H1 (cell line): ENCODE measurements around the gene GMPR. TPM values are rescaled to one million over a fixed set of nuclear protein-coding genes. Genes with fewer than 3 reads are reported as not detected.

Source experiments
- CTCF ChIA-PET: fragments of 300-600 bp; sonication (Branson Sonifier 250); formaldehyde crosslinking; loops from one replicate; lab custom pipeline; 2021; ENCODE audit not compliant: partially characterized antibody; lab: Charles Lee
- POLR2A ChIA-PET: fragments of 300-600 bp; sonication (Branson Sonifier 250); formaldehyde crosslinking; loops from one replicate; lab custom pipeline; 2021; ENCODE audit warnings: inconsistent platforms; ENCODE audit not compliant: partially characterized antibody; lab: Charles Lee
- DNase-seq, 2 experiments: peaks; one replicate each; pipeline versions ENCODE4 v3.0.0 to v3.0.0-alpha.2; 2010 to 2022; ENCODE audit warnings: low spot score in 2 of 2, low read depth in 1 of 2, mixed read lengths in 1 of 2
- FAIRE-seq: peaks from 2 replicates; lab custom pipeline; 2011; peaks lifted over from hg19 to GRCh38; lab: Jason Lieb, UNC
- H2AFZ ChIP-seq: 2 replicates; pipeline ENCODE4 v1.8.1; 2012; ENCODE audit warnings: low read length, inconsistent platforms
- H2AK5ac ChIP-seq: 2 replicates; pipeline ENCODE4 v1.6.1; 2013; ENCODE audit warnings: low read depth, low read length
- H2BK120ac ChIP-seq: replicated peaks from 2 replicates; pipeline ENCODE3; 2013; ENCODE audit warnings: low read depth, low read length, inconsistent platforms
- H2BK12ac ChIP-seq: 2 replicates; pipeline ENCODE4 v1.6.1; 2013; ENCODE audit warnings: low read depth, low read length
- H2BK15ac ChIP-seq: 2 replicates; pipeline ENCODE4 v1.6.1; 2013; ENCODE audit warnings: low read length
- H2BK20ac ChIP-seq: 2 replicates; pipeline ENCODE4 v1.6.1; 2013; ENCODE audit warnings: low read length
- H2BK5ac ChIP-seq: 2 replicates; pipeline ENCODE4 v1.6.1; 2013; ENCODE audit warnings: low read depth, low read length
- H3K14ac ChIP-seq: 2 replicates; pipeline ENCODE4 v1.6.1; 2013; ENCODE audit warnings: inconsistent platforms; ENCODE audit not compliant: insufficient read length
- H3K18ac ChIP-seq: 2 replicates; pipeline ENCODE4 v1.6.1; 2013; ENCODE audit warnings: low read length; ENCODE audit errors: extremely low read depth
- H3K23ac ChIP-seq: 2 replicates; pipeline ENCODE4 v1.6.1; 2013; ENCODE audit warnings: inconsistent platforms; ENCODE audit not compliant: insufficient read length
- H3K23me2 ChIP-seq: 2 replicates; pipeline ENCODE4 v1.6.1; 2013; ENCODE audit warnings: low read depth, low read length
- H3K27ac ChIP-seq: 2 replicates; pipeline ENCODE4 v1.6.1; 2011; ENCODE audit warnings: low read depth, low read length, inconsistent platforms
- H3K27me3 ChIP-seq, 4 experiments: replicated peaks in 1 of 4; 1 replicate in 1 of 4; 2 replicates in 3 of 4; pipeline versions ENCODE4 v1.6.1 to v1.8.1; 2011 to 2013; ENCODE audit warnings: low read length in 3 of 4, mild to moderate bottlenecking in 3 of 4, inconsistent platforms in 2 of 4, mixed read lengths in 2 of 4, moderate library complexity in 1 of 4; ENCODE audit not compliant: control insufficient read depth in 3 of 4, insufficient read depth in 3 of 4; ENCODE audit errors: extremely low read depth in 1 of 4
- H3K36me3 ChIP-seq, 4 experiments: 2 replicates each; pipeline versions ENCODE4 v1.6.1 to v1.8.1; 2011 to 2013; ENCODE audit warnings: mild to moderate bottlenecking in 4 of 4, low read length in 3 of 4, moderate library complexity in 2 of 4, control low read depth in 1 of 4, inconsistent platforms in 1 of 4; ENCODE audit not compliant: insufficient read depth in 4 of 4, control insufficient read depth in 2 of 4
- H3K4ac ChIP-seq: replicated peaks from 2 replicates; pipeline ENCODE3; 2013; ENCODE audit warnings: low read length, low read depth, mixed read lengths, inconsistent platforms; ENCODE audit not compliant: insufficient read length
- H3K4me1 ChIP-seq, 4 experiments: replicated peaks in 1 of 4; 1 replicate in 1 of 4; 2 replicates in 3 of 4; pipeline versions ENCODE4 v1.6.1 to v1.8.1; 2011 to 2013; ENCODE audit warnings: low read length in 3 of 4, inconsistent platforms in 2 of 4, mixed read lengths in 1 of 4; ENCODE audit not compliant: insufficient read depth in 4 of 4, control insufficient read depth in 3 of 4
- H3K4me2 ChIP-seq, 2 experiments: 2 replicates each; pipeline versions ENCODE4 v1.6.1 to v1.8.1; 2011 to 2013; ENCODE audit warnings: low read depth in 2 of 2, low read length in 2 of 2, control low read depth in 1 of 2, inconsistent platforms in 1 of 2, mild to moderate bottlenecking in 1 of 2; ENCODE audit not compliant: insufficient read depth in 1 of 2
- H3K4me3 ChIP-seq, 4 experiments: fragments of 200-600, 300-600 bp in 1 of 4; sonication (generic), shearing (Covaris generic), sonication (Bioruptor Twin) in 1 of 4; 2 replicates each; pipeline versions ENCODE4 v1.5.1 to v1.8.1; 2011 to 2016; ENCODE audit warnings: low read length in 4 of 4, low read depth in 3 of 4, control low read depth in 2 of 4, inconsistent platforms in 2 of 4, mild to moderate bottlenecking in 2 of 4, mixed read lengths in 1 of 4, moderate library complexity in 1 of 4; ENCODE audit not compliant: insufficient read depth in 2 of 4; ENCODE audit errors: extremely low read depth in 1 of 4
- H3K56ac ChIP-seq: replicated peaks from 2 replicates; pipeline ENCODE3; 2013; ENCODE audit warnings: low read depth, mild to moderate bottlenecking, mixed read lengths, low read length, inconsistent platforms; ENCODE audit not compliant: insufficient read length
- H3K79me1 ChIP-seq: 2 replicates; pipeline ENCODE4 v1.6.1; 2013; ENCODE audit warnings: low read depth, low read length, control low read depth
- H3K79me2 ChIP-seq, 2 experiments: 2 replicates each; pipeline versions ENCODE4 v1.6.1 to v1.8.1; 2012 to 2013; ENCODE audit warnings: low read length in 2 of 2, mild to moderate bottlenecking in 2 of 2, inconsistent platforms in 1 of 2; ENCODE audit not compliant: insufficient read depth in 2 of 2, control insufficient read depth in 1 of 2
- H3K9ac ChIP-seq, 4 experiments: replicated peaks in 1 of 4; 1 replicate in 1 of 4; 2 replicates in 3 of 4; pipeline versions ENCODE4 v1.6.1 to v1.8.1; 2011 to 2013; ENCODE audit warnings: low read depth in 3 of 4, low read length in 3 of 4, control low read depth in 2 of 4, mild to moderate bottlenecking in 2 of 4, moderate library complexity in 2 of 4, inconsistent platforms in 1 of 4; ENCODE audit errors: extremely low read depth in 1 of 4
- H3K9me3 ChIP-seq, 2 experiments: 2 replicates each; pipeline versions ENCODE4 v1.6.1 to v1.8.1; 2012 to 2013; ENCODE audit warnings: mild to moderate bottlenecking in 2 of 2, moderate library complexity in 2 of 2, control low read depth in 1 of 2, inconsistent platforms in 1 of 2, low read depth in 1 of 2, low read length in 1 of 2, mixed read lengths in 1 of 2; ENCODE audit not compliant: insufficient read depth in 2 of 2
- H4K20me1 ChIP-seq, 2 experiments: replicated peaks in 1 of 2; 2 replicates each; pipeline versions ENCODE3 to v1.8.1; 2011 to 2013; ENCODE audit warnings: inconsistent platforms in 2 of 2, low read length in 2 of 2, mild to moderate bottlenecking in 1 of 2; ENCODE audit not compliant: insufficient read depth in 2 of 2, control insufficient read depth in 1 of 2
- H4K5ac ChIP-seq: 2 replicates; pipeline ENCODE4 v1.6.1; 2013; ENCODE audit warnings: low read length, low read depth, mixed read lengths, inconsistent platforms; ENCODE audit not compliant: insufficient read length
- H4K8ac ChIP-seq: 2 replicates; pipeline ENCODE4 v1.8.0; 2013; ENCODE audit warnings: mild to moderate bottlenecking, moderate library complexity, low read length, inconsistent platforms; ENCODE audit not compliant: insufficient read depth; ENCODE audit errors: extremely low read depth
- H4K91ac ChIP-seq: replicated peaks from 2 replicates; pipeline ENCODE3; 2013; ENCODE audit warnings: low read length, mixed read lengths, inconsistent platforms; ENCODE audit not compliant: insufficient read length
- ATF3 ChIP-seq: IDR thresholded peaks from 2 replicates; pipeline ENCODE4 v1.6.1; 2011; ENCODE audit warnings: low read depth, mild to moderate bottlenecking, low read length; ENCODE audit not compliant: insufficient read depth
- CBX5 ChIP-seq: fragments of 300-800, 300-1000 bp; sonication (generic); IDR thresholded peaks from 2 replicates; pipeline ENCODE4 v1.7.1; 2016; ENCODE audit warnings: antibody characterized with exemption, low read length, low read depth
- CHD2 ChIP-seq: IDR thresholded peaks from 2 replicates; pipeline ENCODE4 v1.6.1; 2012; ENCODE audit warnings: low read length, improper control_type of control experiment
- CTCF ChIP-seq, 3 experiments: IDR thresholded peaks; 1 replicate in 2 of 3; 2 replicates in 1 of 3; pipeline versions ENCODE4 v1.5.1 to v1.6.1; 2011; ENCODE audit warnings: low read length in 3 of 3, mild to moderate bottlenecking in 3 of 3, inconsistent platforms in 2 of 3, low read depth in 1 of 3, moderate library complexity in 1 of 3; ENCODE audit not compliant: insufficient read depth in 1 of 3; ENCODE audit errors: control extremely low read depth in 1 of 3
- HDAC2 ChIP-seq, 2 experiments: fragments of 300-600 bp in 1 of 2; sonication (generic) in 1 of 2; IDR thresholded peaks; 2 replicates each; pipeline ENCODE4 v1.6.1; 2011 to 2012; ENCODE audit warnings: low read depth in 2 of 2, low read length in 2 of 2, mild to moderate bottlenecking in 2 of 2, moderate library complexity in 2 of 2, borderline replicate concordance in 1 of 2, inconsistent platforms in 1 of 2
- HDAC6 ChIP-seq: IDR thresholded peaks from one replicate; pipeline ENCODE4 v1.7.1; 2012; ENCODE audit warnings: low read depth, mild to moderate bottlenecking, inconsistent platforms, low read length, moderate library complexity
- JUN ChIP-seq: IDR thresholded peaks from 2 replicates; pipeline ENCODE4 v1.6.1; 2011; ENCODE audit warnings: low read depth, mild to moderate bottlenecking, improper control_type of control experiment, low read length
- NRF1 ChIP-seq: IDR thresholded peaks from 2 replicates; pipeline ENCODE4 v1.6.1; 2011; ENCODE audit warnings: mild to moderate bottlenecking, low read depth, low read length, improper control_type of control experiment
- RBBP5 ChIP-seq: IDR thresholded peaks from 2 replicates; pipeline ENCODE4 v1.7.1; 2012; ENCODE audit warnings: low read depth, mild to moderate bottlenecking, inconsistent platforms, low read length, moderate library complexity, borderline replicate concordance
- SUZ12 ChIP-seq: fragments of 200-600 bp; sonication (generic); IDR thresholded peaks from 2 replicates; pipeline ENCODE4 v1.6.1; 2012; ENCODE audit warnings: mild to moderate bottlenecking, inconsistent platforms, low read length, moderate library complexity, mixed read lengths
- TCF12 ChIP-seq: IDR thresholded peaks from 2 replicates; pipeline ENCODE4 v1.6.1; 2011; ENCODE audit warnings: low read depth, mild to moderate bottlenecking, low read length
- WGBS, 2 experiments: shearing (Covaris generic) in 1 of 2; methylation state at CpG; one replicate each; pipeline versions ENCODE4 v1.1.6 to v1.1.7; 2013 to 2015; ENCODE audit warnings: low lambda C conversion rate in 2 of 2, mixed read lengths in 2 of 2, inconsistent platforms in 1 of 2, low coverage in 1 of 2, missing lambda C conversion rate in 1 of 2; ENCODE audit not compliant: insufficient replicate concordance in 2 of 2, insufficient coverage in 1 of 2, insufficient read length in 1 of 2; ENCODE audit errors: extremely low coverage in 1 of 2, missing lambda C conversion rate in 1 of 2; 5-methylcytosine and 5-hydroxymethylcytosine counted together
- polyA plus RNA-seq, 7 experiments: library from polyadenylated mRNA; depleted of rRNA in 3 of 7; stranded (reverse) in 5 of 7; unstranded in 2 of 7; fragments of >200 nt in 5 of 7; fragments of 200-250 nt in 2 of 7; gene quantifications; 1 replicate in 5 of 7; 2 replicates in 1 of 7; 4 replicates in 1 of 7; pipeline versions ENCODE4 v1.2.1 to v1.2.3, GENCODE V29; 2011 to 2013; ENCODE audit warnings: missing spikeins in 2 of 7, mixed read lengths in 2 of 7
- total RNA-seq: library from RNA; stranded (reverse); fragmentation: NEBNext Ultra II Directional; extraction: Animal tissue kit (Norgen Biotek cat#: 25700); gene quantifications from 2 replicates; pipeline ENCODE4 v1.2.1, GENCODE V29; 2021

The GMPR gene
- total and polyA plus RNA-seq, 2 of the 8 experiments (the other 6 are each of a cell fraction or from before 2014, with no cell fraction given) = 0.99 to 1.2 TPM

GRCh38 chr6:16201706-16202105, 36.7 kb upstream of the GMPR start:
- no peak for DNase-seq
- Histone ChIP-seq H3K27me3 (no peaks in the 10 kb centered on the region), H3K23me2 (no peaks in the 10 kb centered on the region), H3K9ac (no peak overlapping the region), H2BK120ac (no peak overlapping the region), H2AFZ (no peak overlapping the region), H2BK12ac (no peak overlapping the region), H3K36me3 (no peaks in the 10 kb centered on the region), H3K4me1 (no peaks in the 10 kb centered on the region), H3K4me2 (no peak overlapping the region), H4K91ac (no peak overlapping the region), H3K9me3 (no peaks in the 10 kb centered on the region), H3K14ac (no peak overlapping the region), H4K5ac (no peak overlapping the region), H2BK15ac (no peak overlapping the region), H3K18ac (no peak overlapping the region), H3K56ac (no peak overlapping the region), H4K8ac (no peak overlapping the region), H3K79me1 (no peaks in the 10 kb centered on the region), H3K79me2 (no peaks in the 10 kb centered on the region), H4K20me1 (no peaks in the 10 kb centered on the region), H3K23ac (no peak overlapping the region), H3K27ac (no peak overlapping the region), H2BK5ac (no peak overlapping the region), H3K4me3 (no peak overlapping the region), H2AK5ac (no peak overlapping the region), H3K4ac (no peak overlapping the region), H2BK20ac (no peak overlapping the region)
- no peak for FAIRE-seq
- WGBS, 2 experiments = 94% methylated on average over 1 of the region's 1 CpG; no CpG with 5 or more reads in 1 of the 2 experiments
- TF ChIP-seq ATF3 (no peak), JUN (no peak), CBX5 (no peak), RBBP5 (no peak), NRF1 (no peak), HDAC2 (IDR thresholded peaks at IDR 0.05; ENCODE audit: borderline replicate concordance in 1 of 2, low read depth in 2 of 2, low read length in 2 of 2) (no peak), TCF12 (no peak), CHD2 (no peak), CTCF (IDR thresholded peaks at IDR 0.05; ENCODE audit: control extremely low read depth in 1 of 3, insufficient read depth in 1 of 3, low read depth in 1 of 3, low read length in 3 of 3) (no peak), SUZ12 (no peak), HDAC6 (no peak)
- ChIA-PET CTCF (interaction anchor here (0.9 to 2.1 kb wide), 4 partner anchors 18 to 517 kb away, joined by 3 to 11 read pairs (median 4); no protein-coding TSS in a partner anchor), POLR2A (no interaction called here)
